GM23338 (cell line): Measurements from ENCODE around the gene CHRNA4. TPM values are rescaled to one million over a fixed set of nuclear protein-coding genes. Genes with fewer than 3 reads are reported as not detected.

ENCODE experiments used
- ATAC-seq: fragments of 200-7000 bp; cut with Tn5 transposase; 3 replicates; pipeline ENCODE4 v1.9.1; 2020
- DNase-seq: peaks from one replicate; pipeline ENCODE4 v3.0.0-alpha.2; 2015; ENCODE audit warnings: low spot score
- H2AFZ ChIP-seq: fragments of 200-600 bp; sonication (generic); 2 replicates; pipeline ENCODE4 v1.8.0; 2016; ENCODE audit warnings: antibody characterized with exemption, mild to moderate bottlenecking, moderate library complexity
- H3F3A ChIP-seq: fragments of 200-600 bp; sonication (generic); replicated peaks from 2 replicates; pipeline ENCODE4 v1.8.0; 2017; ENCODE audit warnings: antibody characterized with exemption, mixed run types, low read depth
- H3K27ac ChIP-seq: fragments of 200-600 bp; sonication (generic); 2 replicates; pipeline ENCODE4 v1.6.1; 2016; ENCODE audit warnings: low read depth
- H3K27me3 ChIP-seq: fragments of 200-600 bp; sonication (generic); 2 replicates; pipeline ENCODE4 v1.8.0; 2016; ENCODE audit warnings: mild to moderate bottlenecking, mixed run types, moderate library complexity; ENCODE audit not compliant: insufficient read depth
- H3K36me3 ChIP-seq: fragments of 200-600 bp; sonication (generic); 2 replicates; pipeline ENCODE4 v1.8.0; 2016; ENCODE audit warnings: mild to moderate bottlenecking; ENCODE audit not compliant: insufficient read depth
- H3K4me1 ChIP-seq: fragments of 200-600 bp; sonication (generic); 2 replicates; pipeline ENCODE4 v1.8.0; 2016; ENCODE audit warnings: mild to moderate bottlenecking, moderate library complexity; ENCODE audit not compliant: insufficient read depth
- H3K4me2 ChIP-seq: fragments of 200-600 bp; sonication (generic); 2 replicates; pipeline ENCODE4 v1.7.1; 2017; ENCODE audit warnings: mixed run types
- H3K4me3 ChIP-seq: fragments of 200-600 bp; sonication (generic); 2 replicates; pipeline ENCODE4 v1.6.1; 2016; ENCODE audit warnings: mixed run types
- H3K79me2 ChIP-seq: fragments of 200-600 bp; sonication (generic); replicated peaks from 2 replicates; pipeline ENCODE4 v1.8.0; 2017; ENCODE audit warnings: mild to moderate bottlenecking; ENCODE audit not compliant: insufficient read depth
- H3K9me2 ChIP-seq: fragments of 200-600 bp; sonication (generic); 2 replicates; pipeline ENCODE4 v1.8.0; 2017; ENCODE audit not compliant: insufficient read depth
- H4K20me1 ChIP-seq: fragments of 200-600 bp; sonication (generic); replicated peaks from 2 replicates; pipeline ENCODE4 v1.8.0; 2017; ENCODE audit warnings: mild to moderate bottlenecking; ENCODE audit not compliant: insufficient read depth
- H3K27ac Mint-ChIP-seq: 2 replicates; pipeline ENCODE4 v1.8.0; 2020; ENCODE audit warnings: inconsistent platforms, mild to moderate bottlenecking, moderate library complexity, mixed read lengths
- H3K27me3 Mint-ChIP-seq: 3 replicates; pipeline ENCODE4 v1.8.0; 2022; ENCODE audit warnings: low read depth, mild to moderate bottlenecking, moderate library complexity, mixed read lengths, inconsistent platforms; ENCODE audit not compliant: insufficient read depth, poor library complexity
- H3K36me3 Mint-ChIP-seq: 3 replicates; pipeline ENCODE4 v1.8.0; 2021; ENCODE audit warnings: low read depth, mild to moderate bottlenecking, inconsistent platforms, moderate library complexity, mixed read lengths
- H3K4me1 Mint-ChIP-seq: 3 replicates; pipeline ENCODE4 v1.8.0; 2020; ENCODE audit warnings: mild to moderate bottlenecking, inconsistent platforms, mixed read lengths
- H3K4me3 Mint-ChIP-seq: 3 replicates; pipeline ENCODE4 v1.8.0; 2021; ENCODE audit warnings: moderate library complexity, mild to moderate bottlenecking, inconsistent platforms, mixed read lengths
- H3K9me3 Mint-ChIP-seq: 3 replicates; pipeline ENCODE4 v1.8.0; 2020; ENCODE audit warnings: moderate library complexity, mild to moderate bottlenecking, inconsistent platforms, mixed read lengths
- CREB1 ChIP-seq: fragments of 250-450 bp; sonication (Bioruptor Pico); IDR thresholded peaks from 2 replicates; pipeline ENCODE4 v1.5.0; 2020; ENCODE audit warnings: low read depth, mild to moderate bottlenecking, moderate library complexity
- EZH2phosphoT487 ChIP-seq: fragments of 200-600 bp; sonication (generic); IDR thresholded peaks from one replicate; pipeline ENCODE4 v1.8.1; 2018; ENCODE audit warnings: antibody characterized with exemption; ENCODE audit not compliant: unreplicated experiment
- JUNB ChIP-seq: IDR thresholded peaks from one replicate; pipeline ENCODE4 v1.6.1; 2016; ENCODE audit warnings: antibody characterized with exemption; ENCODE audit not compliant: unreplicated experiment
- POLR2AphosphoS5 ChIP-seq: IDR thresholded peaks from 2 replicates; pipeline ENCODE4 v1.6.1; 2016; ENCODE audit warnings: antibody characterized with exemption, low read depth
- ZNF114 ChIP-seq: fragments of 250-450 bp; sonication (Bioruptor Pico); IDR thresholded peaks from 2 replicates; pipeline ENCODE4 v1.5.0; 2020; ENCODE audit warnings: mild to moderate bottlenecking, moderate library complexity
- polyA plus RNA-seq: library from polyadenylated mRNA; unstranded; fragments of >200 nt; fragmentation: Nextera tagmentation; extraction: Ambion mirVana; gene quantifications from 2 replicates; pipeline ENCODE4 v1.2.1, GENCODE V29; 2016
- total RNA-seq: library from RNA; depleted of rRNA; stranded (reverse); fragments of >200 nt; shearing (Covaris generic); gene quantifications from 2 replicates; pipeline ENCODE4 v1.2.3, GENCODE V29; 2014
- TF ChIP-seq, protein P1 (sequence below): fragments of 250-450 bp; sonication (Bioruptor Pico); IDR thresholded peaks from 2 replicates; pipeline ENCODE4 v1.5.0; 2020; ENCODE audit warnings: mild to moderate bottlenecking, moderate library complexity
- TF ChIP-seq, protein P2 (sequence below): IDR thresholded peaks from one replicate; pipeline ENCODE4 v1.6.1; 2018; ENCODE audit warnings: antibody characterized with exemption; ENCODE audit not compliant: unreplicated experiment
- TF ChIP-seq, protein P3 (sequence below): IDR thresholded peaks from 2 replicates; pipeline ENCODE4 v1.6.1; 2016; ENCODE audit warnings: antibody characterized with exemption

The CHRNA4 gene
- total and polyA plus RNA-seq, 2 experiments from 2014 or later, result 2.7 to 3.9 TPM

DNA sequence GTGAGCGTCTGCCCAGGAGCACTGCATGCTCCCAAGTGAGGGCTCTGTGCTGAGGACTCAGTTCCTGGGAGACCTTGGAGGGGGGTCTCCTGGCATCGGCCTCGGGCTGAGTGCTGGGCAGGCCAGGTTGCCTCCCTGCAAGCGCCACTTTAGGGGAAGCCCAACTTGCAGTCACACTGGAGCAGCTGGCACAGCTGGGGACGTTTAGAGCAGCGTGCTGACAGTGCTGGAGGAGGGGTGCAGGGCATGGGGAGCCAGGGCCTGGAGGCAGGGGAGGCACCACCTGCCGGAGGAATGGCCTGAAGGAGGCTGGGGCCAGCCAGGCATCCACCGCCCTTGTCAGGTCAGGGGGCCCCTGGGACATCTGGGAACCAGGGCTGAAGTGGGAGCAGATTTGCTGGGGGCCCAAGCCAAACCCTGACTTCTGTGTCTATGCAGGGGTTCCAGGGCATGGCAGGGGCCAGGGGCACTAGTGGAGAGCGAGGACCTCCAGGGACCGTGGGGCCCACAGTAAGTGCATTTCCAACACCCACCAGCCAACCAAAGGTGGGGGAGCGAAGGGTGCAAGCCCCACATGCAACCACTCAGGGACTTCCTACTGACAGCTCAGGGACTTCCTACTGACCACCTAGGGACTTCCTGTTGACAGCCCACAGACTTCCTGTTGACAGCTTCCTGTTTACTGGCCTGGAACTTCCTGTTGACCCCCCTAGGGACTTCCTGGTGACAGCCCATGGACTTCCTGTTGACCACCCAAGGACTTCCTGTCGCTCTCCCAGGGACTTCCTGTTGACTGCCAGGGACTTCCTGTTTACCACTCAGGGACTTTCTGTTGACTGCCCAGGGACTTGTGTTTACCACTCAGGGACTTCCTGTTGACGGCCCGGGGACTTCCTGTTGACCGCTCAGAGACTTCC lies 34.6 kb downstream of the CHRNA4 start:
- H3K27ac Mint-ChIP-seq, result no peak overlapping the region

DNA sequence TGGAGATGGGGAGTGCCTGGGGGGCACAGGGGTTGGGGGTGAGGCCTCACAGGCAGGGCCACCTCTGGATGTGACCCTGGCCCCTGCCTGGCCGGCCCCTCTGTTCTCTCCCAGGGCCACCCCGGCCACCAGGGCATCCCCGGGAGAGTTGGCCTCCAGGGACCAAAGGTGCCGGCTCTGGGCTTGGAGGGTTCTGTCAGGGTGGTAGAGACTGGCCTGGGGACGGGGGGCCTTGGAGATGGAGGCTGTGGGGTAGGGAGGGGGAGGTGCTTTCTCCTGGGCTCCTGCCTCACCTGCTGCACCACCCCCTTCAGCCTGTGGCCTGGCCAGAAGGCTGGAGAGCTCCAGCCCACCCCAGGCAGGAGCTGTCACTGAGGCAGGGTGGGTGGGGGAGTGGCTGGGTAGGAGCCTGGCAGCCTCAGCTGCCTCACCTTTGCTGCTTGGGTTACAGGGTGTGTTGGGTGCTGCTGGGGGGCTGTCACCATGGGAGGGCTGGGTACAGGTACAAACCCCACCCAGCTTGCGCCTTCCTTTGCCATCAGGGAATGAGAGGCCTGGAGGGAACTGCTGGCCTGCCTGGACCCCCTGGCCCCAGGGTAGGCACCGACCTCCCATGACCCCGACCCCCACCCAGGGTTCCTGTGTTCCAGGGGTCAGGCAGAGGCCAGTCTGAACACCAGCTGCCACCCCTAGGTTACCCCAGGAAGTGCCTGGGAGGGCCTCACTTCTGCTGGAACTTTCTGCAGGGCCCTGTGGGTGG lies 35.4 kb downstream of the CHRNA4 start:
- Histone ChIP-seq H3F3A (no peaks in the 10 kb centered on the region), H3K27ac (no peak overlapping the region), H3K4me3 (no peak overlapping the region), H3K4me2 (no peak overlapping the region), H4K20me1 (no peaks in the 10 kb centered on the region), H3K9me2 (no peaks in the 10 kb centered on the region), H3K27me3 (no peaks in the 10 kb centered on the region), H3K4me1 (no peaks in the 10 kb centered on the region; the same call in 1 of the 2 replicates), H3K36me3 (no peaks in the 10 kb centered on the region), H3K79me2 (no peaks in the 10 kb centered on the region), H2AFZ (no peak overlapping the region)
- ATAC-seq (no peak), DNase-seq (no peak)
- Mint-ChIP-seq H3K4me1 (peaks cover 8% of the 10 kb centered on the region), H3K9me3 (no peaks in the 10 kb centered on the region; the same call in 2 of the 3 replicates), H3K4me3 (no peak overlapping the region), H3K36me3 (no peaks in the 10 kb centered on the region; the same call in 2 of the 3 replicates), H3K27ac (no peak overlapping the region), H3K27me3 (peaks cover 8% of the 10 kb centered on the region)
- TF ChIP-seq POLR2AphosphoS5 (no peak), CREB1 (no peak), EZH2phosphoT487 (no peak)
- TF ChIP-seq, protein P1, sequence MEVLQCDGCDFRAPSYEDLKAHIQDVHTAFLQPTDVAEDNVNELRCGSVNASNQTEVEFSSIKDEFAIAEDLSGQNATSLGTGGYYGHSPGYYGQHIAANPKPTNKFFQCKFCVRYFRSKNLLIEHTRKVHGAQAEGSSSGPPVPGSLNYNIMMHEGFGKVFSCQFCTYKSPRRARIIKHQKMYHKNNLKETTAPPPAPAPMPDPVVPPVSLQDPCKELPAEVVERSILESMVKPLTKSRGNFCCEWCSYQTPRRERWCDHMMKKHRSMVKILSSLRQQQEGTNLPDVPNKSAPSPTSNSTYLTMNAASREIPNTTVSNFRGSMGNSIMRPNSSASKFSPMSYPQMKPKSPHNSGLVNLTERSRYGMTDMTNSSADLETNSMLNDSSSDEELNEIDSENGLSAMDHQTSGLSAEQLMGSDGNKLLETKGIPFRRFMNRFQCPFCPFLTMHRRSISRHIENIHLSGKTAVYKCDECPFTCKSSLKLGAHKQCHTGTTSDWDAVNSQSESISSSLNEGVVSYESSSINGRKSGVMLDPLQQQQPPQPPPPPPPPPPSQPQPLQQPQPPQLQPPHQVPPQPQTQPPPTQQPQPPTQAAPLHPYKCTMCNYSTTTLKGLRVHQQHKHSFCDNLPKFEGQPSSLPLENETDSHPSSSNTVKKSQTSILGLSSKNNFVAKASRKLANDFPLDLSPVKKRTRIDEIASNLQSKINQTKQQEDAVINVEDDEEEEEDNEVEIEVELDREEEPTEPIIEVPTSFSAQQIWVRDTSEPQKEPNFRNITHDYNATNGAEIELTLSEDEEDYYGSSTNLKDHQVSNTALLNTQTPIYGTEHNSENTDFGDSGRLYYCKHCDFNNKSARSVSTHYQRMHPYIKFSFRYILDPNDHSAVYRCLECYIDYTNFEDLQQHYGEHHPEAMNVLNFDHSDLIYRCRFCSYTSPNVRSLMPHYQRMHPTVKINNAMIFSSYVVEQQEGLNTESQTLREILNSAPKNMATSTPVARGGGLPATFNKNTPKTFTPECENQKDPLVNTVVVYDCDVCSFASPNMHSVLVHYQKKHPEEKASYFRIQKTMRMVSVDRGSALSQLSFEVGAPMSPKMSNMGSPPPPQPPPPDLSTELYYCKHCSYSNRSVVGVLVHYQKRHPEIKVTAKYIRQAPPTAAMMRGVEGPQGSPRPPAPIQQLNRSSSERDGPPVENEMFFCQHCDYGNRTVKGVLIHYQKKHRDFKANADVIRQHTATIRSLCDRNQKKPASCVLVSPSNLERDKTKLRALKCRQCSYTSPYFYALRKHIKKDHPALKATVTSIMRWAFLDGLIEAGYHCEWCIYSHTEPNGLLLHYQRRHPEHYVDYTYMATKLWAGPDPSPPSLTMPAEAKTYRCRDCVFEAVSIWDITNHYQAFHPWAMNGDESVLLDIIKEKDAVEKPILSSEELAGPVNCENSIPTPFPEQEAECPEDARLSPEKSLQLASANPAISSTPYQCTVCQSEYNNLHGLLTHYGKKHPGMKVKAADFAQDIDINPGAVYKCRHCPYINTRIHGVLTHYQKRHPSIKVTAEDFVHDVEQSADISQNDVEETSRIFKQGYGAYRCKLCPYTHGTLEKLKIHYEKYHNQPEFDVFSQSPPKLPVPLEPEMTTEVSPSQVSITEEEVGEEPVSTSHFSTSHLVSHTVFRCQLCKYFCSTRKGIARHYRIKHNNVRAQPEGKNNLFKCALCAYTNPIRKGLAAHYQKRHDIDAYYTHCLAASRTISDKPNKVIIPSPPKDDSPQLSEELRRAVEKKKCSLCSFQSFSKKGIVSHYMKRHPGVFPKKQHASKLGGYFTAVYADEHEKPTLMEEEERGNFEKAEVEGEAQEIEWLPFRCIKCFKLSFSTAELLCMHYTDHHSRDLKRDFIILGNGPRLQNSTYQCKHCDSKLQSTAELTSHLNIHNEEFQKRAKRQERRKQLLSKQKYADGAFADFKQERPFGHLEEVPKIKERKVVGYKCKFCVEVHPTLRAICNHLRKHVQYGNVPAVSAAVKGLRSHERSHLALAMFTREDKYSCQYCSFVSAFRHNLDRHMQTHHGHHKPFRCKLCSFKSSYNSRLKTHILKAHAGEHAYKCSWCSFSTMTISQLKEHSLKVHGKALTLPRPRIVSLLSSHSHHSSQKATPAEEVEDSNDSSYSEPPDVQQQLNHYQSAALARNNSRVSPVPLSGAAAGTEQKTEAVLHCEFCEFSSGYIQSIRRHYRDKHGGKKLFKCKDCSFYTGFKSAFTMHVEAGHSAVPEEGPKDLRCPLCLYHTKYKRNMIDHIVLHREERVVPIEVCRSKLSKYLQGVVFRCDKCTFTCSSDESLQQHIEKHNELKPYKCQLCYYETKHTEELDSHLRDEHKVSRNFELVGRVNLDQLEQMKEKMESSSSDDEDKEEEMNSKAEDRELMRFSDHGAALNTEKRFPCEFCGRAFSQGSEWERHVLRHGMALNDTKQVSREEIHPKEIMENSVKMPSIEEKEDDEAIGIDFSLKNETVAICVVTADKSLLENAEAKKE (CRISPR knock-in tag), result no peak
- TF ChIP-seq, protein P2, sequence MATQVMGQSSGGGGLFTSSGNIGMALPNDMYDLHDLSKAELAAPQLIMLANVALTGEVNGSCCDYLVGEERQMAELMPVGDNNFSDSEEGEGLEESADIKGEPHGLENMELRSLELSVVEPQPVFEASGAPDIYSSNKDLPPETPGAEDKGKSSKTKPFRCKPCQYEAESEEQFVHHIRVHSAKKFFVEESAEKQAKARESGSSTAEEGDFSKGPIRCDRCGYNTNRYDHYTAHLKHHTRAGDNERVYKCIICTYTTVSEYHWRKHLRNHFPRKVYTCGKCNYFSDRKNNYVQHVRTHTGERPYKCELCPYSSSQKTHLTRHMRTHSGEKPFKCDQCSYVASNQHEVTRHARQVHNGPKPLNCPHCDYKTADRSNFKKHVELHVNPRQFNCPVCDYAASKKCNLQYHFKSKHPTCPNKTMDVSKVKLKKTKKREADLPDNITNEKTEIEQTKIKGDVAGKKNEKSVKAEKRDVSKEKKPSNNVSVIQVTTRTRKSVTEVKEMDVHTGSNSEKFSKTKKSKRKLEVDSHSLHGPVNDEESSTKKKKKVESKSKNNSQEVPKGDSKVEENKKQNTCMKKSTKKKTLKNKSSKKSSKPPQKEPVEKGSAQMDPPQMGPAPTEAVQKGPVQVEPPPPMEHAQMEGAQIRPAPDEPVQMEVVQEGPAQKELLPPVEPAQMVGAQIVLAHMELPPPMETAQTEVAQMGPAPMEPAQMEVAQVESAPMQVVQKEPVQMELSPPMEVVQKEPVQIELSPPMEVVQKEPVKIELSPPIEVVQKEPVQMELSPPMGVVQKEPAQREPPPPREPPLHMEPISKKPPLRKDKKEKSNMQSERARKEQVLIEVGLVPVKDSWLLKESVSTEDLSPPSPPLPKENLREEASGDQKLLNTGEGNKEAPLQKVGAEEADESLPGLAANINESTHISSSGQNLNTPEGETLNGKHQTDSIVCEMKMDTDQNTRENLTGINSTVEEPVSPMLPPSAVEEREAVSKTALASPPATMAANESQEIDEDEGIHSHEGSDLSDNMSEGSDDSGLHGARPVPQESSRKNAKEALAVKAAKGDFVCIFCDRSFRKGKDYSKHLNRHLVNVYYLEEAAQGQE, result no peak

More for the DNA sequence above, 34.6 kb downstream of the CHRNA4 start:
- Histone ChIP-seq H3K27me3 (no peaks in the 10 kb centered on the region), H3K9me2 (no peaks in the 10 kb centered on the region), H3K36me3 (no peaks in the 10 kb centered on the region), H3K4me2 (no peak overlapping the region), H4K20me1 (no peaks in the 10 kb centered on the region), H3K4me3 (no peak overlapping the region), H3K27ac (no peak overlapping the region), H3F3A (no peaks in the 10 kb centered on the region), H3K79me2 (no peaks in the 10 kb centered on the region), H3K4me1 (no peaks in the 10 kb centered on the region; the same call in 1 of the 2 replicates), H2AFZ (no peak overlapping the region)
- TF ChIP-seq ZNF114 (CRISPR knock-in tag) (no peak), JUNB (no peak)
- TF ChIP-seq, protein P3, sequence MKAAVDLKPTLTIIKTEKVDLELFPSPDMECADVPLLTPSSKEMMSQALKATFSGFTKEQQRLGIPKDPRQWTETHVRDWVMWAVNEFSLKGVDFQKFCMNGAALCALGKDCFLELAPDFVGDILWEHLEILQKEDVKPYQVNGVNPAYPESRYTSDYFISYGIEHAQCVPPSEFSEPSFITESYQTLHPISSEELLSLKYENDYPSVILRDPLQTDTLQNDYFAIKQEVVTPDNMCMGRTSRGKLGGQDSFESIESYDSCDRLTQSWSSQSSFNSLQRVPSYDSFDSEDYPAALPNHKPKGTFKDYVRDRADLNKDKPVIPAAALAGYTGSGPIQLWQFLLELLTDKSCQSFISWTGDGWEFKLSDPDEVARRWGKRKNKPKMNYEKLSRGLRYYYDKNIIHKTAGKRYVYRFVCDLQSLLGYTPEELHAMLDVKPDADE, result 0 out of 2 replicates have a peak, but pooled peaks have one; percentile 34
- Mint-ChIP-seq H3K4me3 (no peak overlapping the region), H3K36me3 (peaks cover 2% of the 10 kb centered on the region), H3K4me1 (peaks cover 8% of the 10 kb centered on the region), H3K9me3 (peaks cover 2% of the 10 kb centered on the region), H3K27me3 (peaks cover 10% of the 10 kb centered on the region)
- ATAC-seq, result no peak
- DNase-seq, result no peak
